ENCODE measurements around the gene BLOC1S5. TPM values are rescaled to one million over a fixed set of nuclear protein-coding genes. Genes with fewer than 3 reads are reported as not detected.

Gene BLOC1S5
- total and polyA plus RNA-seq, 2 donors, result 6.3 to 33.7 TPM

DNA sequence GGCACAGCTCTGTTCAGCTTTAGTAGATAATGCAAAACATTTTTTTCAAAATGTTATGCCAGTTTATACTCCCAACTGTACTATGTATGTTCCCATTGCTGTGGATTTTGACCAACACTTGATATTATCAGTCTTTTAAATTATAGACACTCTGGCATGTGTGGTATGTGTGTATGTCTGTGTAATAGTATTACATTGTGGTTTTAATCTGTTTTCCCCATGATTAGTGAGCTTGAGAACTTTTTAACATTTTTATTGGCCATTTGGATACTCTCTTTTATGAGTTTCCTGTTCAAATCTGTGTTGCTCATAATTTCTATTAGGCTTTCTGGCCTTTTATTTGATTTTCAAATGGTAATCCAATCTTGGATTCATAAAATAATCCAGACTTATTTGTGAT lies 84.4 kb downstream of the BLOC1S5 start:
- Histone ChIP-seq H3K4me3 (ENCODE audit: low read depth, low read length) (no peak overlapping the region), H3K36me3 (ENCODE audit: insufficient read depth) (no peaks in the 10 kb centered on the region), H3K27ac (ENCODE audit: low read depth) (no peak overlapping the region), H3K4me1 (ENCODE audit: insufficient read depth) (no peaks in the 10 kb centered on the region)
- no peak for DNase-seq (ENCODE audit: extremely low spot score)

GRCh38 chr6:7978736-7979135 lies 85.5 kb downstream of the BLOC1S5 start:
- H3K4me1 ChIP-seq (ENCODE audit: insufficient read depth), result no peaks in the 10 kb centered on the region
- no peaks in the 10 kb centered on the region for H3K36me3 ChIP-seq (ENCODE audit: insufficient read depth)
- H3K27ac ChIP-seq (ENCODE audit: low read depth), result no peak overlapping the region
- no peak for DNase-seq (ENCODE audit: extremely low spot score)
- WGBS, result 83% methylated on average over 3 of the region's 3 CpGs
- no peak overlapping the region for H3K4me3 ChIP-seq (ENCODE audit: low read depth, low read length)

DNA sequence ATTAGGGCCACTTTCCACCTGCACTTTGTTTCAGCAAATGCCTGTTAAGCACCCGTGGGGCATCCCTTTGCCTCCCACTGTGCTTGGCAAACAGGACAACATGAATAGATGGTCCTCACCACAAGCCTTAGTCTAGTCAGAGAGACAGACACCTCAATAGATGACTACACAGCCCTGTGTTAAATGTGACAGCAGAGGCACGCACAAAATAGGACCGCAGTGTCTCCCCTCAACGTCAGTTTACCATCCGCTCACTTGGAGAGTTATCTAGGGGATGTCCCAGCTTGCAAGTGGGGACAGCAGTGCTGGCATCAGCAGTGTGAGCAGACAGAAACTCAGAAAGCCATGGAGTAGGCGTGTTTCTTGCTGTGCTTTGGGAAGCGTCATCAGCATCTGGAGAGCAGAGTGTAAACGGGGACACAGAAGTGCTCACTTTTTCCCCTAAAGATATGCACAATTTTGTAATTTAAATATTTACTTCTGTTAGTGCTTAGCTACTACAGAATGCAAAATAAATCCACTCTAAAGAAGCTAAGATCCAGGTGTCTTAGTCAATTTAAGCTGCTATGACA lies 87.6 kb downstream of the BLOC1S5 start:
- no peak overlapping the region for H3K4me3 ChIP-seq (ENCODE audit: low read depth, low read length)
- H3K4me1 ChIP-seq (ENCODE audit: insufficient read depth), result no peaks in the 10 kb centered on the region
- no peak overlapping the region for H3K27ac ChIP-seq (ENCODE audit: low read depth)
- DNase-seq (ENCODE audit: extremely low spot score), result no peak
- WGBS, result 95% methylated on average over 8 of the region's 8 CpGs
- no peaks in the 10 kb centered on the region for H3K36me3 ChIP-seq (ENCODE audit: insufficient read depth)

GRCh38 chr6:7975764-7976146 lies 88.4 kb downstream of the BLOC1S5 start:
- H3K4me3 ChIP-seq (ENCODE audit: low read depth, low read length), result no peak overlapping the region
- no peaks in the 10 kb centered on the region for H3K36me3 ChIP-seq (ENCODE audit: insufficient read depth)
- WGBS, result 21% methylated on average over 8 of the region's 8 CpGs
- H3K4me1 ChIP-seq (ENCODE audit: insufficient read depth), result no peaks in the 10 kb centered on the region
- DNase-seq (ENCODE audit: extremely low spot score), result no peak
- H3K27ac ChIP-seq (ENCODE audit: low read depth), result no peak overlapping the region

- Histone ChIP-seq H3K4me1 (ENCODE audit: insufficient read depth) (no peaks in the 10 kb centered on the region), H3K4me3 (ENCODE audit: low read depth, low read length) (no peak overlapping the region), H3K27ac (ENCODE audit: low read depth) (no peak overlapping the region), H3K36me3 (ENCODE audit: insufficient read depth) (no peaks in the 10 kb centered on the region)
- DNase-seq (ENCODE audit: extremely low spot score), result peak; percentile 28
- WGBS, result 3% methylated on average over 18 of the region's 18 CpGs
Observed at GRCh38 chr6:7974938-7975763, 89.0 kb downstream of the BLOC1S5 start.

DNA sequence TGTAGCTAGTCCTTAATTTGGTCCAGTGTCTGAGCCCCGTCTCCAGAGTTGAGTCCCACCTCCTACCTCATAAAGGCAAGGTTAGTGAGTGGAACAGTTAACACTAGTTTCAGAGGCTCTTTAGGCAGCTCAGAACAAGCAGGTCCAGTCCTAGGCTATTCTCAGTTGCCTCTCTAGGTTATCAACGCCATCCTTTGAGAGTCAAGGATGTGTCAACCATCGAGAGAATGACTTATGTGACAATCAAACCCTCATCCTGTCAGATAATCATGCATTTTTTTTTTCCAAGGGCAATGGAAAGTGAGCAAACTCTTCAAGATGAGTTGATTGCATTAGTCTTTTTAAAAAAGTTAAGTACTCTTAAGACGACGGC lies 89.6 kb downstream of the BLOC1S5 start:
- no peak for DNase-seq (ENCODE audit: extremely low spot score)
- no peaks in the 10 kb centered on the region for H3K36me3 ChIP-seq (ENCODE audit: insufficient read depth)
- 45% methylated on average over 5 of the region's 5 CpGs for WGBS
- no peak overlapping the region for H3K4me3 ChIP-seq (ENCODE audit: low read depth, low read length)
- no peak overlapping the region for H3K27ac ChIP-seq (ENCODE audit: low read depth)
- no peaks in the 10 kb centered on the region for H3K4me1 ChIP-seq (ENCODE audit: insufficient read depth)

DNA sequence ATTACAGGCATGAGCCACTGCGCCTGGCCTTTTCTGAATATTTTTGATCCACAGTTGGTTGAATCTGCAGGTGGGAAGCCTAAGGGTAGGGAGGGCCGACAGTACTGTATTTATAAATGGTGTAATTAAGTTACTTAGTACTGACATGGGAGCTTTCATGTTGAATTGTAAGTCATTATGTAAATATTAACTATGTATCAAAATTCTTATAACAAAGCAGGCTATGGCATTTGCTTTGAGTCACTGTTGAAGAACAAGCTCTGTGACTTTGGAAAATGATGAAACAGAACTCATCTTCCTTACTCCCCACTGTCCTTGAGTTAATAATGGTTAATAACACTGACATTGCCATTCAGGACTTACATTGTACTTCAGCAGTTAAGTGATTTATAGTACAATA lies 90.6 kb downstream of the BLOC1S5 start:
- 89% methylated on average over 2 of the region's 2 CpGs for WGBS
- no peaks in the 10 kb centered on the region for H3K36me3 ChIP-seq (ENCODE audit: insufficient read depth)
- no peak overlapping the region for H3K27ac ChIP-seq (ENCODE audit: low read depth)
- DNase-seq (ENCODE audit: extremely low spot score), result no peak
- H3K4me1 ChIP-seq (ENCODE audit: insufficient read depth), result no peaks in the 10 kb centered on the region
- no peak overlapping the region for H3K4me3 ChIP-seq (ENCODE audit: low read depth, low read length)

DNA sequence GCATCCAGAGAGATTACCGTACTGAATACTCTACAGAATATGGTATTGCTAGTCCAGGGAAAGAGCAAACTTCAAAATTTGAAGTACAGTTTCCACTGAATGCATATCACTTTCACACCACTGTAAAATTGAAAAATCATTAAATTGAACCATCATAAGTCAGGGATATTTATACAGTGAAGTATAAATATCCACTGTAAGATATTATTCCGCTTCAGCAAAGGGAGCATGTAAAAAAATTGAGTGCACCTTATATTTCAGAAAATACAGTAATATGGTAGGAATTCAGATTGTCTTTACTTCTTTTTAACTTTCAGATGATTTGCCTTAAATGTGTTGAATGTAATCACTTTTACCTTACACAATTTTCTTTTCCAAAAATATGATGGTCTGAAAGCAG lies 92.7 kb downstream of the BLOC1S5 start:
- Histone ChIP-seq H3K36me3 (ENCODE audit: insufficient read depth) (no peaks in the 10 kb centered on the region), H3K27ac (ENCODE audit: low read depth) (no peak overlapping the region), H3K4me1 (ENCODE audit: insufficient read depth) (no peaks in the 10 kb centered on the region), H3K4me3 (ENCODE audit: low read depth, low read length) (no peak overlapping the region)
- 97% methylated on average over 2 of the region's 2 CpGs for WGBS
- DNase-seq (ENCODE audit: extremely low spot score), result no peak

- H3K36me3 ChIP-seq (ENCODE audit: insufficient read depth), result no peaks in the 10 kb centered on the region
- no peak overlapping the region for H3K27ac ChIP-seq (ENCODE audit: low read depth)
- WGBS, result 98% methylated on average over 3 of the region's 3 CpGs
- no peak overlapping the region for H3K4me3 ChIP-seq (ENCODE audit: low read depth, low read length)
- DNase-seq (ENCODE audit: extremely low spot score), result no peak
- no peaks in the 10 kb centered on the region for H3K4me1 ChIP-seq (ENCODE audit: insufficient read depth)
Observed at GRCh38 chr6:7970616-7971015, 93.6 kb downstream of the BLOC1S5 start.

Other genes starting within 250 kb of the BLOC1S5 start
- 235 TPM for gene TXNDC5, start 153.6 kb downstream of the BLOC1S5 start, total RNA-seq
- 76.5 TPM for gene TXNDC5, start 153.6 kb downstream of the BLOC1S5 start, polyA plus RNA-seq
- gene EEF1E1, start 38.2 kb upstream of the BLOC1S5 start, total RNA-seq, result 28.2 TPM
- gene EEF1E1, start 38.2 kb upstream of the BLOC1S5 start, polyA plus RNA-seq, result 21.6 TPM

Measured in urinary bladder (tissue), 4 donors.